ES-I3 (cell line): ENCODE data around the gene MIAT.

ENCODE experiments used
- H3K36me3 ChIP-seq: 2 replicates; pipeline ENCODE4 v1.6.1; 2013; ENCODE audit warnings: mild to moderate bottlenecking, low read length, control low read depth, moderate library complexity; ENCODE audit not compliant: insufficient read depth
- H3K4me1 ChIP-seq: 2 replicates; pipeline ENCODE4 v1.6.1; 2013; ENCODE audit warnings: mild to moderate bottlenecking, control low read depth, low read length; ENCODE audit not compliant: insufficient read depth
- H3K9ac ChIP-seq: 2 replicates; pipeline ENCODE4 v1.6.1; 2013; ENCODE audit warnings: low read depth, mild to moderate bottlenecking, low read length, moderate library complexity
- H3K9me3 ChIP-seq: 2 replicates; pipeline ENCODE4 v1.6.1; 2013; ENCODE audit warnings: mild to moderate bottlenecking, low read length, moderate library complexity; ENCODE audit not compliant: control insufficient read depth, insufficient read depth

MIAT gene

GRCh38 chr22:26669060-26669481 lies 11.7 kb downstream of the MIAT start:
- Histone ChIP-seq H3K4me1 (peaks cover 40% of the 10 kb centered on the region), H3K36me3 (no peaks in the 10 kb centered on the region)

GRCh38 chr22:26670459-26670858 lies 13.1 kb downstream of the MIAT start:
- Histone ChIP-seq H3K9me3 (no peaks in the 10 kb centered on the region), H3K4me1 (peaks cover 37% of the 10 kb centered on the region), H3K36me3 (no peaks in the 10 kb centered on the region), H3K9ac (no peak overlapping the region)

More at GRCh38 chr22:26669060-26669481, 11.7 kb downstream of the MIAT start:
- Histone ChIP-seq H3K9ac (no peak overlapping the region), H3K9me3 (no peaks in the 10 kb centered on the region)

- no peaks in the 10 kb centered on the region for H3K9me3 ChIP-seq
- H3K4me1 ChIP-seq: peaks cover 30% of the 10 kb centered on the region
- no peak overlapping the region for H3K9ac ChIP-seq
- H3K36me3 ChIP-seq: no peaks in the 10 kb centered on the region
Observed at GRCh38 chr22:26671317-26672059, 14.1 kb downstream of the MIAT start.

DNA sequence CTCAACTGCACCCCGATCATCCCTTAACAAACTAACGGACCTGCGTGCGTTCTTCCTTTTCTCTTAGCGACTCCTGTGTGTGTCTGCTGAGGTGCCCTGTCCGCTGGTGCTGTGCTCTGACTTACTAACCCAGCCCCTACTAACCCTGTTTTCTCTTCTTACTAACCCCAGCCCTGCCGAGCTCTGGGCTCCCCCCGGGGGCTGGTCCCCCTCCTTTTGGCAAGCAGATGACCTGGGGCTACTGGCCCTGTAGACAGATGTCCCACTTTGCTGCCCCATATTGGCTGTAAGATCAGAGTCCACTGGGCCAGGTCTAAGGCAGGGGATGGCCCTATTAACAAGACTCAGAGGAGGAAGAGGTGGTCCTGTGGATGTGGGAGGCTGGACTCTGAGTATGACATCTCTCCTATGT lies 14.7 kb downstream of the MIAT start:
- H3K9ac ChIP-seq: peak overlapping the region; percentile 79; the same call in 1 of the 2 replicates
- peaks cover 30% of the 10 kb centered on the region for H3K4me1 ChIP-seq
- no peaks in the 10 kb centered on the region for H3K36me3 ChIP-seq
- H3K9me3 ChIP-seq: no peaks in the 10 kb centered on the region

- Histone ChIP-seq H3K9me3 (no peaks in the 10 kb centered on the region), H3K4me1 (peaks cover 30% of the 10 kb centered on the region), H3K36me3 (no peaks in the 10 kb centered on the region), H3K9ac (peak overlapping the region; percentile 79)
Observed at GRCh38 chr22:26672590-26673468, 15.4 kb downstream of the MIAT start.

GRCh38 chr22:26673486-26673885 lies 16.1 kb downstream of the MIAT start:
- Histone ChIP-seq H3K4me1 (peaks cover 28% of the 10 kb centered on the region), H3K9ac (peak overlapping the region; percentile 79), H3K36me3 (no peaks in the 10 kb centered on the region), H3K9me3 (no peaks in the 10 kb centered on the region)

GRCh38 chr22:26674211-26675190 lies 17.1 kb downstream of the MIAT start:
- Histone ChIP-seq H3K36me3 (no peaks in the 10 kb centered on the region), H3K9ac (no peak overlapping the region), H3K4me1 (peaks cover 20% of the 10 kb centered on the region)

DNA sequence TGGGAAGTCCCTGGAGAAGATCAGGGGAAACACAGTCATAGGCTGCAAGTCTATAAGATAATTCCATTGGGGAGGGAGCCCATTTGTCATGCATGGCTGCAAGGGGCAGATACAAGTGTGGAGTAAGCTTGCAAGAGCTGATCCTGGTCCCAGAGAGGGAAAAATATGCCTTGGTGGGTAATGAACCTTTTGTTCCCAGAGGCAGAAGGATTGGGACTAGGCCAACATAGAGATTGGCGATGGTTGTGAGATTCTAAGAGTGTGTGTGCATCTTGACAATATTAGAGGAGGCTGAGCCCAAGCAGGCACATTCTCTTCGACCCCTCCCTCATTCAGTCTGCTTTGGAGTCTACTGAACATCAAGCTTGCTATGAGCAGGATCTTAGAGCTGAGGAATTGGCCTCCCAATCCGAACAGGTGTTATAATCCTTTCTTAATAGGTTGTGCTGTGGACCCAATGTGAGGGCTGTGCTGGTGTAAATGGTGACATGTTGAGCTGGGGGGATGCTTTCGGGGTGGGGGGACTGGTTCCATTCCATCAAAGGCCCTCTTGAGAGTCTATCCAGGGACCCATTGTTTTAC lies 18.4 kb downstream of the MIAT start:
- Histone ChIP-seq H3K36me3 (no peaks in the 10 kb centered on the region), H3K9ac (no peak overlapping the region), H3K9me3 (no peaks in the 10 kb centered on the region), H3K4me1 (peaks cover 21% of the 10 kb centered on the region)

More at GRCh38 chr22:26674211-26675190, 17.1 kb downstream of the MIAT start:
- no peaks in the 10 kb centered on the region for H3K9me3 ChIP-seq

GRCh38 chr22:26677217-26677616 lies 19.8 kb downstream of the MIAT start:
- H3K9ac ChIP-seq: no peak overlapping the region
- H3K36me3 ChIP-seq: no peaks in the 10 kb centered on the region
- H3K4me1 ChIP-seq: peaks cover 22% of the 10 kb centered on the region
- H3K9me3 ChIP-seq: no peaks in the 10 kb centered on the region

- Histone ChIP-seq H3K36me3 (no peaks in the 10 kb centered on the region), H3K9me3 (no peaks in the 10 kb centered on the region), H3K4me1 (peaks cover 16% of the 10 kb centered on the region), H3K9ac (no peak overlapping the region)
Observed at GRCh38 chr22:26679003-26679629, 21.7 kb downstream of the MIAT start.

GRCh38 chr22:26680485-26680884 lies 23.1 kb downstream of the MIAT start:
- Histone ChIP-seq H3K36me3 (no peaks in the 10 kb centered on the region), H3K9ac (no peak overlapping the region), H3K4me1 (peaks cover 16% of the 10 kb centered on the region), H3K9me3 (no peaks in the 10 kb centered on the region)

- Histone ChIP-seq H3K36me3 (no peaks in the 10 kb centered on the region), H3K9ac (no peak overlapping the region), H3K9me3 (no peaks in the 10 kb centered on the region), H3K4me1 (peaks cover 16% of the 10 kb centered on the region)
Observed at GRCh38 chr22:26681395-26681821, 24.0 kb downstream of the MIAT start.

DNA sequence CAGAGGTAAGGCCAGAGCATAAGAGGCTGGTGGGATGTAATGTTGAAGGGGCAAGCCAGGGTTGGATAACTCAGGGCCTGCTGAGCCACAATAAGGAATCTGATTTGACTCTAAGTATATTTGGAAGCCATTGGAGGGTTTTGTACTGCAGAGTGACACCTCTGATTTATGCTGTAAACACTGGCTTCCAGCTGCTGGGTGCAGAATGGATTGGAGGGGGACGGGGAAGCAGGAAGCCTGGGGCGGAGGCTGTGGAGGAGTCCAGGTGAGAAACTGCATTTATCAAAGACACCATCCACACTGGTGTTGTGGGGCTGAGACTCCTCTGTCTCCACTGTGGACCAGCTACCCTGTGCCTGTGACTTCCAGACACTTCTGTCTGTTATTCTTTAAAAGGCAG lies 26.8 kb downstream of the MIAT start:
- H3K9me3 ChIP-seq: no peaks in the 10 kb centered on the region
- no peak overlapping the region for H3K9ac ChIP-seq
- H3K36me3 ChIP-seq: no peaks in the 10 kb centered on the region
- H3K4me1 ChIP-seq: peaks cover 19% of the 10 kb centered on the region
